ENCODE measurements around the gene MTMR1.

MTMR1 gene

DNA sequence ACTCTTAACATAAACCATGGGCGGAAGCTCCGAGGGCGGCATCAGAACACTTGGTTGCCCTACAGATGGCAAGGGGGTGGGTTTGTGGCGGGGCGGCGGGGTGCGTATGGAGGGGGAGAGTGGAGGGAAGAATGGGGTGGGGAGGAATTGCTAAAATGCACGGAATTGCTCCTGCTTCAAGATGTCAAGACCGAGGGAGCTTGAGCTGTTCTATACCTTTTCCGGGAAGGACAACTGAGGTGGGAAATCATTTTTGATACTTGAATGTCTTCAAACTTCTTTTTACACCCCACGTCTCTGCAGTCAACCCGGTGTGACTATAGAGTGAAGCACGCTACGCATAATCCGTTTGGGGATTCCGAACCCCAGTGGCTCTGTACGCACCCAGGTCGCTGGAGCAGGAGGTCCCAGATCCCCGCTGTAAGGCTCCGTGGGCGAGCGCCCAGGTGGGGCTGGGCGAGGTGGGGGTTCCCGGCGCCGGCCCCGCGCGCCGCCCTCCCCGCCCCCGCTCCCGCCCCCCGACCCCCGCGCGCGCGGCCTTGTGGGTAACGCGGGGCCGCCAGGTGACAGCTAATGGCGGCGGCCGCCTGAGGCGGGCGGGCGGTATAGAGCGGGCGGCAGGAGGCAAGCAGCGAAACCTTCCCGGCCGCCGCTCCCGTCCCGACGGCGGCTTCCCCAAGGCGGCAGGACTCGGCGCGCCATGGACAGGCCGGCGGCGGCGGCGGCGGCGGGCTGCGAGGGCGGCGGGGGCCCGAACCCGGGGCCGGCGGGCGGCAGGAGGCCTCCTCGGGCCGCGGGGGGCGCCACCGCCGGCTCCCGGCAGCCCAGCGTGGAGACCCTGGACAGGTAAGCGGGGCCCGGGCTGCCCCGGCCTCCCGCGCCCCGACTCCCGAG is at the start of gene MTMR1:
Gene MTMR1 (plus strand): TSS at position 566 of the 894 bp plus-strand sequence. CDS start 135 bp downstream, at position 701.
- H3K27ac ChIP-seq (ENCODE audit: poor library complexity, severe bottlenecking), result peak within 1 kb of the TSS; percentile 97
- no peak for DNase-seq (ENCODE audit: low spot score)
- peak within 1 kb of the TSS; percentile 52 for H3K4me3 ChIP-seq (ENCODE audit: severe bottlenecking)
- peaks cover 34% of the 10 kb centered on the region for H3K4me1 ChIP-seq (ENCODE audit: insufficient read depth, poor library complexity, severe bottlenecking)
- H3K9me3 ChIP-seq (ENCODE audit: severe bottlenecking), result peaks cover 4% of the 10 kb centered on the region
- TF ChIP-seq, protein P1, sequence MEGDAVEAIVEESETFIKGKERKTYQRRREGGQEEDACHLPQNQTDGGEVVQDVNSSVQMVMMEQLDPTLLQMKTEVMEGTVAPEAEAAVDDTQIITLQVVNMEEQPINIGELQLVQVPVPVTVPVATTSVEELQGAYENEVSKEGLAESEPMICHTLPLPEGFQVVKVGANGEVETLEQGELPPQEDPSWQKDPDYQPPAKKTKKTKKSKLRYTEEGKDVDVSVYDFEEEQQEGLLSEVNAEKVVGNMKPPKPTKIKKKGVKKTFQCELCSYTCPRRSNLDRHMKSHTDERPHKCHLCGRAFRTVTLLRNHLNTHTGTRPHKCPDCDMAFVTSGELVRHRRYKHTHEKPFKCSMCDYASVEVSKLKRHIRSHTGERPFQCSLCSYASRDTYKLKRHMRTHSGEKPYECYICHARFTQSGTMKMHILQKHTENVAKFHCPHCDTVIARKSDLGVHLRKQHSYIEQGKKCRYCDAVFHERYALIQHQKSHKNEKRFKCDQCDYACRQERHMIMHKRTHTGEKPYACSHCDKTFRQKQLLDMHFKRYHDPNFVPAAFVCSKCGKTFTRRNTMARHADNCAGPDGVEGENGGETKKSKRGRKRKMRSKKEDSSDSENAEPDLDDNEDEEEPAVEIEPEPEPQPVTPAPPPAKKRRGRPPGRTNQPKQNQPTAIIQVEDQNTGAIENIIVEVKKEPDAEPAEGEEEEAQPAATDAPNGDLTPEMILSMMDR (IDR thresholded peaks at IDR 0.05; ENCODE audit: poor library complexity, severe bottlenecking), result no peak
- no peaks in the 10 kb centered on the region for H3K27me3 ChIP-seq (ENCODE audit: insufficient read depth, poor library complexity, severe bottlenecking)
- ATAC-seq (ENCODE audit: low read depth), result no peak
- H3K36me3 ChIP-seq (ENCODE audit: low read depth), result peaks cover 10% of the 10 kb centered on the region

DNA sequence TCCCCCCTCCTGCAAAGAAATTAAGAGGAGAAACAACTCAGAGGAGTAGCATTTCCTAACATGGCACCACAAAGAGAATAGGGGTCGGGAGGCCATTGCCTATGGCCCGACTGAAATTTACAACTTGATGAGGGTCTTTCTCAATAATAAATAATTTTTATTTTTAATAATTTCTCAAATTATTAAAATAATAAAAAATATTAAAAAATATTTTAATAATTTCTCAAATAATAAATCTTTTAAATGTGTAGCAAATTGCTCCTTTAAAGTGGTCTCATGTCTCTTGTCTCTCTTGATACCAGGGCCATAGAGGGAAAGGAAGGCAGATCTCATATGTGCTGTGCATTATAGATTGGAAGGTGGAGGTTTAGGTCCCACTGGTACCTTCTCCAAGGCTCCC is 49.2 kb upstream of the MTMR1 start:
- TF ChIP-seq, protein P1 (IDR thresholded peaks at IDR 0.05; ENCODE audit: poor library complexity, severe bottlenecking), result no peak
- H3K27me3 ChIP-seq (ENCODE audit: insufficient read depth, poor library complexity, severe bottlenecking), result no peaks in the 10 kb centered on the region
- H3K4me1 ChIP-seq (ENCODE audit: insufficient read depth, poor library complexity, severe bottlenecking), result no peaks in the 10 kb centered on the region
- H3K4me3 ChIP-seq (ENCODE audit: severe bottlenecking), result no peak overlapping the region
- H3K9me3 ChIP-seq (ENCODE audit: severe bottlenecking), result no peaks in the 10 kb centered on the region
- DNase-seq (ENCODE audit: low spot score) (no peak), ATAC-seq (ENCODE audit: low read depth) (no peak)
- H3K36me3 ChIP-seq (ENCODE audit: low read depth), result no peaks in the 10 kb centered on the region
- H3K27ac ChIP-seq (ENCODE audit: poor library complexity, severe bottlenecking), result no peak overlapping the region

DNA sequence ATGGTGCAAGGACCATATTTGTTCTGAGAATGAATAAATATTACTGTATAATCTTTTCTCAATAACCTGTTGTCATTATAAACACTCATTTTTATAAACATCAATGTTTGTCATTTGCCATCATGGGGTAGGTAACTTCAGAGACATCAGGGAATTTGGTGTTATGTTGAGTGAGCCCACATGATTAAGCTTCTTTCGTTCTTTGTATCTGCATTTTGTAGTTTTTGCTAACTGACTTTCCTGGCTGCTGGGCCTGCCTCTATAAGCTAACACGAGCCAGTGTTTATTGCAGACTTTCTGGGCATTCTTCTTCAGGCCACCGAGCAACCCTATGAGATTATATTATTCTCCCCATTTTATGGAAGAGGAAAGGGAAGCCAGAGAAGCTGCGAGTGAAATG is 48.8 kb upstream of the MTMR1 start:
- TF ChIP-seq, protein P1 (IDR thresholded peaks at IDR 0.05; ENCODE audit: poor library complexity, severe bottlenecking), result no peak
- Histone ChIP-seq H3K27me3 (ENCODE audit: insufficient read depth, poor library complexity, severe bottlenecking) (no peaks in the 10 kb centered on the region), H3K27ac (ENCODE audit: poor library complexity, severe bottlenecking) (no peak overlapping the region), H3K36me3 (ENCODE audit: low read depth) (no peaks in the 10 kb centered on the region; the same call in 1 of the 2 replicates), H3K4me1 (ENCODE audit: insufficient read depth, poor library complexity, severe bottlenecking) (no peaks in the 10 kb centered on the region), H3K9me3 (ENCODE audit: severe bottlenecking) (no peaks in the 10 kb centered on the region), H3K4me3 (ENCODE audit: severe bottlenecking) (no peak overlapping the region)
- DNase-seq (ENCODE audit: low spot score) (no peak), ATAC-seq (ENCODE audit: low read depth) (no peak)

DNA sequence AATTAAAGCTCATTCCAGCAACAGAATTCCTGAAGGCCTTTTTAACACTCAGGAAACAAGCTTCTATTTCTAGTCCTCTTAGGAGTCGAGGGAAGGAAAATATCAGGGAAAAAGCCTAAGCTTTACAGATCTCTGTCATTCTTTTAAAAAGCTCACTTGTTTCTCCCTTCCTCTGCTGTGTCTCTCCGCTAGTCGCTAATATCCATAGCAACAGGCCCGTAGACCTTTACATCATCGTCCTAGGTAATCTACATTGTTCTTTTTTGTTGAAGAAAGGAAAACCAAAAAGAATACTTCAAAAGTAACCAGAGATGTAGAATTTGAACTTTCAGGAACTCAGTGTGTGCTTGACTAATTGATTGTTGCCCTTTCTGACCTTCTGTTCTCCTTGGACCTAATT is 45.9 kb upstream of the MTMR1 start:
- ATAC-seq (ENCODE audit: low read depth) (no peak), DNase-seq (ENCODE audit: low spot score) (no peak)
- no peaks in the 10 kb centered on the region for H3K27me3 ChIP-seq (ENCODE audit: insufficient read depth, poor library complexity, severe bottlenecking)

More for the DNA sequence above, 45.9 kb upstream of the MTMR1 start:
- H3K4me3 ChIP-seq (ENCODE audit: severe bottlenecking), result no peak overlapping the region
- H3K4me1 ChIP-seq (ENCODE audit: insufficient read depth, poor library complexity, severe bottlenecking), result no peaks in the 10 kb centered on the region
- no peaks in the 10 kb centered on the region for H3K9me3 ChIP-seq (ENCODE audit: severe bottlenecking)
- no peaks in the 10 kb centered on the region; the same call in 1 of the 2 replicates for H3K36me3 ChIP-seq (ENCODE audit: low read depth)
- TF ChIP-seq, protein P1 (IDR thresholded peaks at IDR 0.05; ENCODE audit: poor library complexity, severe bottlenecking), result no peak
- no peak overlapping the region for H3K27ac ChIP-seq (ENCODE audit: poor library complexity, severe bottlenecking)

All from RWPE2 (cell line).